SH-SY5Y (cell line): ENCODE results near the gene TPSAB1.

ENCODE experiments used
- GATA2 ChIP-seq: IDR thresholded peaks from 2 replicates; pipeline ENCODE4 v1.6.1; 2011; ENCODE audit warnings: mild to moderate bottlenecking, low read depth, low read length
- GATA3 ChIP-seq: IDR thresholded peaks from 2 replicates; pipeline ENCODE4 v1.6.1; 2011; ENCODE audit warnings: low read depth, mild to moderate bottlenecking, low read length, moderate library complexity

DNA sequence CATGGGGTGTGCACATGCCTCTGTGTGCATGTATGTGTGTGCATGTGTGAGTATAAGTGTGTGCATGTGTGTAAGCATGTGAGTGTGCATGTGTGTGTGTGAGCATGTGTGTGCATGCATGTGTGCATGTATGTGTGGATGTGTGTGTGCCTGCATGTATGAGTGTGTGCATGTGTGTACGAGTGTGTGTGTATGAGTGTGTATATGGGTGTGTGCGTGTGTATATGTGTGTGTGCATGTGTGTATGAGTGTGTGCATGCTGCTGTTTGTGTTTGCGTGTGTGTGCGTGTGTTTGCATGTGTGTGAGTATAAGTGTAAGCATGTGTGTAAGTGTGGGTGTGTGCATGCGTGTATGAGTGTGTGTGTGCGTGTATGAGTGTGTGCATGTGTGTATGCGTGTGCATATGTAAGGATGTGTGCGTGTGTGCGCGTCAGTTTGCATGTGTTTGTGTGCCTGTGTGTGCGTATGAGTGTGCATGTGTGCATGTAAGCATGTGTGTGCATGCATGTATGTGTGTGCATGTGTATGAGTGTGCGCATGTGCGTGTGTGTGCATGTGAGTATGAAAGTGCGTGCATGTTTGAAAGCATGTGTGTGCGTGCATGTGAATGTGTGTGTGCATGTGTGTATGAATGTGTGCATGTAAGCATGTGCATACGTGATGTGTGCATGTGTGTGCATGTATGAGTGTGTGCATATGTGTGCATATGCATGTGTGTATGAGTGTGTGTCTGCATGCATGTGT, 24.0 kb downstream of the TPSAB1 start:
- TF ChIP-seq GATA3 (no peak), GATA2 (no peak)
